GM12878 (cell line): Measurements from ENCODE around the gene NIPAL3. TPM values are rescaled to one million over a fixed set of nuclear protein-coding genes. Genes with fewer than 3 reads are reported as not detected.
"Not testable (repeated sequence)": the region's sequence is repeated elsewhere in the genome, so short reads cannot be mapped to it uniquely, and the experiment has no call there.

Experiments used
- ATAC-seq: fragments of 200-7000 bp; cut with Tn5 transposase; 3 replicates; pipeline ENCODE4 v1.9.1; 2020; ENCODE audit warnings: mild to moderate bottlenecking, moderate library complexity
- BruUV-seq: library from RNA; stranded (reverse); fragments of 400-500 nt; replicated peaks from 2 replicates; lab custom pipeline; 2021; lab: Mats Ljungman, UMichigan
- CTCF ChIA-PET: fragments of 300-600 bp; sonication (Branson Sonifier 250); formaldehyde crosslinking; extraction: SDS; loops from one replicate; lab custom pipeline; 2021; ENCODE audit warnings: inconsistent platforms; lab: Yijun Ruan, JAX
- POLR2A ChIA-PET: fragments of 350-600 bp; formaldehyde crosslinking; extraction: SDS; loops from one replicate; lab custom pipeline; 2021; ENCODE audit warnings: inconsistent platforms; lab: Charles Lee
- RAD21 ChIA-PET: fragments of 300-600 bp; sonication (Branson Sonifier 250); formaldehyde crosslinking; loops from one replicate; lab custom pipeline; 2023; ENCODE audit warnings: antibody characterized with exemption; ENCODE audit not compliant: unreplicated experiment; lab: Charles Lee
- SMC1A ChIA-PET: fragments of 300-600 bp; sonication (Branson Sonifier 250); formaldehyde crosslinking; loops from one replicate; lab custom pipeline; 2023; ENCODE audit not compliant: unreplicated experiment, uncharacterized antibody; lab: Charles Lee
- DNase-seq: peaks from one replicate; pipeline ENCODE4 v3.0.0-alpha.2; 2011; ENCODE audit warnings: low read depth, low spot score
- FAIRE-seq: peaks from 3 replicates; lab custom pipeline; 2011; peaks lifted over from hg19 to GRCh38; lab: Jason Lieb, UNC
- H2AFZ ChIP-seq: 2 replicates; pipeline ENCODE4 v1.6.0; 2011; ENCODE audit warnings: low read depth, low read length, control low read depth; ENCODE audit not compliant: control insufficient read depth
- H3K27ac ChIP-seq: 2 replicates; pipeline ENCODE4 v1.5.1; 2011; ENCODE audit warnings: control low read depth; ENCODE audit not compliant: control insufficient read depth, insufficient read depth
- H3K27me3 ChIP-seq, 2 experiments: replicated peaks in 1 of 2; 2 replicates each; pipeline versions ENCODE4 v1.6.0 to v1.6.1; 2011; ENCODE audit warnings: low read length in 1 of 2; ENCODE audit not compliant: control insufficient read depth in 2 of 2, insufficient read depth in 2 of 2
- H3K36me3 ChIP-seq, 2 experiments: 2 replicates each; pipeline ENCODE4 v1.5.1; 2011; ENCODE audit warnings: low read length in 1 of 2; ENCODE audit not compliant: control insufficient read depth in 2 of 2, insufficient read depth in 2 of 2
- H3K4me1 ChIP-seq: 2 replicates; pipeline ENCODE4 v1.6.1; 2011; ENCODE audit warnings: mild to moderate bottlenecking, low read length, moderate library complexity, mixed read lengths; ENCODE audit not compliant: control insufficient read depth, insufficient read depth
- H3K4me2 ChIP-seq: 2 replicates; pipeline ENCODE4 v1.6.0; 2011; ENCODE audit warnings: control low read depth; ENCODE audit not compliant: control insufficient read depth, insufficient read depth
- H3K4me3 ChIP-seq: fragments of 200-600 bp; sonication (generic); 2 replicates; pipeline ENCODE4 v1.5.1; 2016
- H3K79me2 ChIP-seq: 2 replicates; pipeline ENCODE4 v1.6.0; 2011; ENCODE audit warnings: low read length; ENCODE audit not compliant: control insufficient read depth, insufficient read depth
- H3K9ac ChIP-seq: 2 replicates; pipeline ENCODE4 v1.8.0; 2011; ENCODE audit warnings: low read length, control low read depth, mixed read lengths; ENCODE audit not compliant: control insufficient read depth, insufficient read depth
- H3K9me3 ChIP-seq: replicated peaks from 3 replicates; pipeline ENCODE4 v1.5.1; 2011; ENCODE audit warnings: mild to moderate bottlenecking, low read length; ENCODE audit not compliant: control insufficient read depth, insufficient read depth
- H4K20me1 ChIP-seq: 2 replicates; pipeline ENCODE4 v1.6.0; 2011; ENCODE audit not compliant: control insufficient read depth, insufficient read depth
- ATF7 ChIP-seq: fragments of 450-650 bp; IDR thresholded peaks from 2 replicates; pipeline ENCODE4 v1.6.1; 2016; ENCODE audit warnings: low read depth, mild to moderate bottlenecking
- BMI1 ChIP-seq: fragments of 450-650 bp; IDR thresholded peaks from 2 replicates; pipeline ENCODE4 v1.6.1; 2016; ENCODE audit warnings: mild to moderate bottlenecking, moderate library complexity, borderline replicate concordance
- CBX3 ChIP-seq: fragments of 200-600 bp; sonication (generic); IDR thresholded peaks from 2 replicates; pipeline ENCODE4 v1.6.1; 2016; ENCODE audit warnings: low read depth, borderline replicate concordance
- NFYB ChIP-seq: IDR thresholded peaks from 2 replicates; pipeline ENCODE4 v1.6.1; 2011; ENCODE audit warnings: low read depth, mild to moderate bottlenecking, low read length, improper control_type of control experiment, moderate library complexity; ENCODE audit not compliant: insufficient read depth
- NR2C2 ChIP-seq: IDR thresholded peaks from 2 replicates; pipeline ENCODE4 v1.6.1; 2011; ENCODE audit warnings: borderline replicate concordance, low read depth; ENCODE audit not compliant: control insufficient read depth, insufficient read length
- WRNIP1 ChIP-seq: IDR thresholded peaks from 2 replicates; pipeline ENCODE4 v1.6.1; 2011; ENCODE audit warnings: low read depth, low read length, improper control_type of control experiment, borderline replicate concordance
- YBX1 ChIP-seq: fragments of 450-650 bp; IDR thresholded peaks from 2 replicates; pipeline ENCODE4 v1.6.1; 2016; ENCODE audit warnings: antibody characterized with exemption
- WGBS: methylation state at CpG from one replicate; pipeline ENCODE4 v1.1.6; 2016; ENCODE audit warnings: low lambda C conversion rate; ENCODE audit not compliant: insufficient replicate concordance, insufficient coverage; ENCODE audit errors: missing lambda C conversion rate; 5-methylcytosine and 5-hydroxymethylcytosine counted together
- in situ Hi-C: fragments of 300-500 bp; cut with MboI; formaldehyde crosslinking; loops from 9 replicates; pipeline ENCODE4 v1.14.3; 2018; ENCODE audit warnings: mixed read lengths
- intact Hi-C: fragments of 100-400 bp; cut with micrococcal nuclease; formaldehyde crosslinking; loops from one replicate; pipeline ENCODE4 v1.14.2; 2022; ENCODE audit not compliant: unreplicated experiment
- polyA plus RNA-seq, 11 experiments: library from polyadenylated mRNA; depleted of rRNA in 4 of 11; unstranded in 6 of 11; stranded (reverse) in 5 of 11; fragments of >200 nt; fragmentation: Nextera tagmentation in 4 of 11; fragmentation: Illumina TruSeq in 1 of 11; extraction: Ambion mirVana in 4 of 11; extraction: Trizol in 1 of 11; gene quantifications; 1 replicate in 1 of 11; 2 replicates in 10 of 11; pipeline versions ENCODE4 v1.2.1 to v1.2.3, GENCODE V29; 2011 to 2016; ENCODE audit warnings: inconsistent platforms in 2 of 11, missing spikeins in 2 of 11, low read depth in 1 of 11
- total RNA-seq, 4 experiments: library from RNA; depleted of rRNA in 3 of 4; stranded (reverse); fragments of >200 nt in 3 of 4; fragmentation: Illumina TruSeq in 1 of 4; extraction: Trizol in 1 of 4; gene quantifications; 2 replicates each; pipeline versions ENCODE4 v1.2.1 to v1.2.3, GENCODE V29; 2013 to 2021
- TF ChIP-seq, protein P1 (sequence below): fragments of 450-650 bp; IDR thresholded peaks from 2 replicates; pipeline ENCODE4 v1.6.1; 2017; ENCODE audit warnings: borderline replicate concordance
- TF ChIP-seq, protein P2 (sequence below): fragments of 450-650 bp; IDR thresholded peaks from 2 replicates; pipeline ENCODE4 v1.6.1; 2014; ENCODE audit warnings: mild to moderate bottlenecking

NIPAL3 gene
- total and polyA plus RNA-seq, 10 of the 15 experiments (the other 5 are each of a cell fraction or from before 2014, with no cell fraction given), result 2.1 to 9.4 (median 4.2) TPM

DNA sequence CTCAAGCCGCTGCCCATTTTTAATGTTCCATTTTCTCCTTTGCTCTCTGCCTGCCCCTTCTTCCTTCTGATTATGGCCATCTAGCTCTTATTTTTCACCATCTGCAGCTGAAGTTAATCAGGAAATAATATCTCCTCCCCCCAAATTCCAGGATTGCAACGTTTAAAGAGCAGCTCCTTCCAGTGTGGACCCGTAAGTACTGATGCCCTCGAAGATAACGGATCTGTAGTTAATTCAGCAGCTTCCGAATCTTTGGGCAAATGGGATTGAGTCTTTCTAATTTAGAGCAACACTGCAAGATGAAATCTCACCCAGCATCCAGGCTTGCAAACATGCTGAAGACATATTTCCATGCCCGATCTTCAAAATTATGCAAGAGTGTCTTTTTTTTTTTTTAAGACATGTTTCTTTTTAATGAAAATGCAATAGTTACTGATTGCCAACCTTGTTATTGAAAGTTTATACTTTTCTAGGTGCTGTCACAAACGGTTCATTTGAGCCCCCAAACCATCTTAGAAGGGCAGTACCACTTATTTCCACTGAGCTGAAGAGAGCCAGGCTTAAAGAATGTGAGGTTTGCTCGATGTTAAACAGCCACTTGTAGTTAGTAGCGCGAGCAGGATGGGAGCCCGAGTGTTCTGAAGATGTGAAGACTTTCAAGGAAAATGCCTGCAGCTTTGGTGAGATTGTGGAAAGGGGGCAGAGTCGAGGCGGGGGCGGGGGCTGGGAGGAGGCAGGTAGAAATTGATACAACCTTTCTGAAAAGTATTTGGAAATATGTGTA, 76.2 kb downstream of the NIPAL3 start:
- Histone ChIP-seq H3K36me3 (no peaks in the 10 kb centered on the region), H3K4me1 (no peaks in the 10 kb centered on the region), H3K4me2 (no peak overlapping the region), H2AFZ (no peak overlapping the region), H4K20me1 (no peaks in the 10 kb centered on the region), H3K9me3 (peaks cover 5% of the 10 kb centered on the region; the same call in 2 of the 3 replicates), H3K27ac (no peak overlapping the region), H3K79me2 (no peaks in the 10 kb centered on the region), H3K4me3 (no peak overlapping the region), H3K27me3 (no peaks in the 10 kb centered on the region), H3K9ac (no peak overlapping the region)
- RAD21 ChIA-PET, result interaction anchor here (0.6 kb wide), 1 partner anchor 196 kb away, joined by 3 read pairs; no protein-coding TSS in a partner anchor
- WGBS, result 61% methylated on average over 15 of the region's 15 CpGs
- DNase-seq (no peak), ATAC-seq (no peak), FAIRE-seq (no peak)
- TF ChIP-seq NR2C2 (no peak), WRNIP1 (no peak), YBX1 (no peak), CBX3 (no peak), ATF7 (no peak), NFYB (no peak), BMI1 (no peak)
- TF ChIP-seq, protein P1, sequence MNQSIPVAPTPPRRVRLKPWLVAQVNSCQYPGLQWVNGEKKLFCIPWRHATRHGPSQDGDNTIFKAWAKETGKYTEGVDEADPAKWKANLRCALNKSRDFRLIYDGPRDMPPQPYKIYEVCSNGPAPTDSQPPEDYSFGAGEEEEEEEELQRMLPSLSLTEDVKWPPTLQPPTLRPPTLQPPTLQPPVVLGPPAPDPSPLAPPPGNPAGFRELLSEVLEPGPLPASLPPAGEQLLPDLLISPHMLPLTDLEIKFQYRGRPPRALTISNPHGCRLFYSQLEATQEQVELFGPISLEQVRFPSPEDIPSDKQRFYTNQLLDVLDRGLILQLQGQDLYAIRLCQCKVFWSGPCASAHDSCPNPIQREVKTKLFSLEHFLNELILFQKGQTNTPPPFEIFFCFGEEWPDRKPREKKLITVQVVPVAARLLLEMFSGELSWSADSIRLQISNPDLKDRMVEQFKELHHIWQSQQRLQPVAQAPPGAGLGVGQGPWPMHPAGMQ, result no peak
- TF ChIP-seq, protein P2, sequence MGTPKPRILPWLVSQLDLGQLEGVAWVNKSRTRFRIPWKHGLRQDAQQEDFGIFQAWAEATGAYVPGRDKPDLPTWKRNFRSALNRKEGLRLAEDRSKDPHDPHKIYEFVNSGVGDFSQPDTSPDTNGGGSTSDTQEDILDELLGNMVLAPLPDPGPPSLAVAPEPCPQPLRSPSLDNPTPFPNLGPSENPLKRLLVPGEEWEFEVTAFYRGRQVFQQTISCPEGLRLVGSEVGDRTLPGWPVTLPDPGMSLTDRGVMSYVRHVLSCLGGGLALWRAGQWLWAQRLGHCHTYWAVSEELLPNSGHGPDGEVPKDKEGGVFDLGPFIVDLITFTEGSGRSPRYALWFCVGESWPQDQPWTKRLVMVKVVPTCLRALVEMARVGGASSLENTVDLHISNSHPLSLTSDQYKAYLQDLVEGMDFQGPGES, result no peak
- SMC1A ChIA-PET, result no interaction called here
- in situ Hi-C loops, result no loop called here
- POLR2A ChIA-PET, result no interaction called here
- intact Hi-C loops, result no loop called here
- CTCF ChIA-PET, result interaction anchor here (0.9 to 1.0 kb wide), 2 partner anchors 35 to 77 kb away, joined by 3 read pairs; no protein-coding TSS in a partner anchor
- no TSS peak for BruUV-seq

DNA sequence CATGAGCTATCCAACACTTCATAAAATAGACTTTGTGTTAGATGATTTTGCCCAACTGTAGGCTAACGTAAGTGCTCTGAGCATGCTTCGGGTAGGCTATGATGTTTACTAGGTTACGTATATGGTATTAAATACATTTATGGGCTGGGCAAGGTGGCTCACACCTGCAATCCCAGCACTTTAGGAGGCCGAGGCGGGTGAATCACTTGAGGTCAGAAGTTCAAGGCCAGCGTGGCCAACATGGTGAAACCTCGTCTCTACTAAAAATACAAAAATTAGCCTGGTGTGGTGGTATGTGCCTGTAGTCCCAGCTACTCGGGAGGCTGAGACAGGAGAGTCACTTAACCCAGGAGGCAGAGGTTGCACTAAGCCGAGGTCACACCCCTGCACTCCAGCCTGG, 77.3 kb downstream of the NIPAL3 start:
- FAIRE-seq, H3K27me3 ChIP-seq, H3K27ac ChIP-seq, H2AFZ ChIP-seq, in situ Hi-C loops, H3K4me3 ChIP-seq, ATAC-seq, H3K9ac ChIP-seq, H3K79me2 ChIP-seq, intact Hi-C loops, H3K4me1 ChIP-seq, BruUV-seq, DNase-seq, H3K9me3 ChIP-seq, H3K4me2 ChIP-seq, H4K20me1 ChIP-seq, SMC1A ChIA-PET, RAD21 ChIA-PET, H3K36me3 ChIP-seq: not testable (repeated sequence)
- 56% methylated on average over 9 of the region's 9 CpGs for WGBS
- POLR2A ChIA-PET, result interaction anchor here (0.5 kb wide), 1 partner anchor 28 kb away, joined by 3 read pairs; no protein-coding TSS in a partner anchor
- CTCF ChIA-PET, result interaction anchor here (1.1 kb wide), 1 partner anchor 13 kb away, joined by 3 read pairs; no protein-coding TSS in a partner anchor
